A549 (cell line): Measurements from ENCODE around the gene C19orf53. TPM values are rescaled to one million over a fixed set of nuclear protein-coding genes. Genes with fewer than 3 reads are reported as not detected.

Experiments
- ATAC-seq, 2 experiments: fragments of 200-7000 bp in 1 of 2; fragments of >200 bp in 1 of 2; cut with Nextera tagmentation in 1 of 2; cut with Tn5 transposase in 1 of 2; 3 replicates each; pipeline versions ENCODE4 v1.8.0 to v1.9.1; 2018 to 2020; ENCODE audit warnings: mild to moderate bottlenecking in 1 of 2, moderate library complexity in 1 of 2
- CTCF ChIA-PET: fragments of 300-600 bp; sonication (Branson Sonifier 250); formaldehyde crosslinking; extraction: SDS; loops from one replicate; lab custom pipeline; 2021; ENCODE audit warnings: antibody characterized with exemption, inconsistent platforms; lab: Yijun Ruan, JAX
- POLR2A ChIA-PET: fragments of 350-600 bp; formaldehyde crosslinking; extraction: SDS; loops from one replicate; lab custom pipeline; 2021; ENCODE audit warnings: antibody characterized with exemption, inconsistent platforms; lab: Yijun Ruan, JAX
- DNase-seq, 2 experiments: peaks; one replicate each; pipeline versions ENCODE4 v3.0.0 to v3.0.0-alpha.2; 2011 to 2016; ENCODE audit warnings: low read depth in 1 of 2, low spot score in 1 of 2
- FAIRE-seq: peaks from 2 replicates; lab custom pipeline; 2011; peaks lifted over from hg19 to GRCh38; lab: Jason Lieb, UNC
- H3K27ac ChIP-seq, 2 experiments: fragments of >200 bp; sonication (Bioruptor Twin); formaldehyde crosslinking; 3 replicates each; pipeline ENCODE4 v1.5.1; 2016 to 2017
- H3K4me1 ChIP-seq: fragments of >200 bp; sonication (Bioruptor Twin); formaldehyde crosslinking; 3 replicates; pipeline ENCODE4 v1.6.1; 2016
- H3K4me2 ChIP-seq: fragments of >200 bp; sonication (Bioruptor Twin); formaldehyde crosslinking; 3 replicates; pipeline ENCODE4 v1.6.1; 2016
- H3K4me3 ChIP-seq: fragments of >200 bp; sonication (Bioruptor Twin); formaldehyde crosslinking; 3 replicates; pipeline ENCODE4 v1.5.1; 2016
- H3K9me3 ChIP-seq: fragments of >200 bp; sonication (Bioruptor Twin); formaldehyde crosslinking; 3 replicates; pipeline ENCODE4 v1.6.1; 2016
- ATOH8 ChIP-seq: fragments of 250-450 bp; sonication (Bioruptor Pico); IDR thresholded peaks from 2 replicates; pipeline ENCODE4 v1.5.0; 2020; ENCODE audit warnings: low read depth, mild to moderate bottlenecking, moderate library complexity
- CBX2 ChIP-seq: fragments of 200-600 bp; sonication (generic); IDR thresholded peaks from 2 replicates; pipeline ENCODE4 v1.6.1; 2016; ENCODE audit warnings: low read depth, mild to moderate bottlenecking, borderline replicate concordance
- CHD2 ChIP-seq: fragments of 150-350 bp; IDR thresholded peaks from 2 replicates; pipeline ENCODE4 v1.6.1; 2014; ENCODE audit warnings: low read length; ENCODE audit not compliant: partially characterized antibody
- EHMT2 ChIP-seq: fragments of 200-600 bp; sonication (generic); IDR thresholded peaks from 2 replicates; pipeline ENCODE4 v1.6.1; 2016; ENCODE audit warnings: antibody characterized with exemption, low read depth, mild to moderate bottlenecking, moderate library complexity
- ELK1 ChIP-seq: fragments of 150-350 bp; IDR thresholded peaks from 2 replicates; pipeline ENCODE4 v1.6.1; 2014; ENCODE audit warnings: low read depth, mild to moderate bottlenecking, low read length
- ESRRA ChIP-seq: fragments of 150-350 bp; IDR thresholded peaks from 2 replicates; pipeline ENCODE4 v1.6.1; 2014; ENCODE audit warnings: mild to moderate bottlenecking, low read length, borderline replicate concordance
- FOSB ChIP-seq: fragments of 250-450 bp; sonication (Bioruptor Pico); IDR thresholded peaks from 2 replicates; pipeline ENCODE4 v1.5.0; 2020; ENCODE audit warnings: mild to moderate bottlenecking, moderate library complexity
- GATA3 ChIP-seq: IDR thresholded peaks from 2 replicates; pipeline ENCODE4 v1.6.1; 2012; ENCODE audit warnings: borderline replicate concordance
- HEYL ChIP-seq: fragments of 250-450 bp; sonication (Bioruptor Pico); IDR thresholded peaks from 2 replicates; pipeline ENCODE4 v1.8.0; 2021; ENCODE audit warnings: mild to moderate bottlenecking, moderate library complexity
- HMGXB4 ChIP-seq: fragments of 250-450 bp; sonication (Bioruptor Pico); IDR thresholded peaks from 2 replicates; pipeline ENCODE4 v1.5.0; 2021; ENCODE audit warnings: mild to moderate bottlenecking, moderate library complexity, borderline replicate concordance
- JUN ChIP-seq, 2 experiments: fragments of >200 bp; sonication (Bioruptor Twin); formaldehyde crosslinking; IDR thresholded peaks; 2 replicates in 1 of 2; 3 replicates in 1 of 2; pipeline ENCODE4 v1.6.1; 2016 to 2017
- KDM1A ChIP-seq: fragments of 200-600 bp; sonication (generic); IDR thresholded peaks from 2 replicates; pipeline ENCODE4 v1.6.1; 2016; ENCODE audit warnings: low read depth, mild to moderate bottlenecking
- MAFK ChIP-seq: fragments of 450-650 bp; IDR thresholded peaks from 2 replicates; pipeline ENCODE4 v1.6.1; 2014; ENCODE audit not compliant: partially characterized antibody
- NFE2L2 ChIP-seq: fragments of 150-350 bp; conservative IDR thresholded peaks from 2 replicates; pipeline ENCODE4 v1.6.1; 2014; ENCODE audit warnings: low read length
- PHF8 ChIP-seq: fragments of 200-600 bp; sonication (generic); IDR thresholded peaks from 2 replicates; pipeline ENCODE4 v1.6.1; 2016; ENCODE audit warnings: low read depth, mild to moderate bottlenecking, antibody characterized with exemption, moderate library complexity, borderline replicate concordance
- POLR2A ChIP-seq: IDR thresholded peaks from 2 replicates; pipeline ENCODE4 v1.6.1; 2012; ENCODE audit warnings: mild to moderate bottlenecking, low read length
- POLR2AphosphoS2 ChIP-seq: conservative IDR thresholded peaks from 2 replicates; pipeline ENCODE4 v1.6.1; 2012; ENCODE audit warnings: low read length, improper control_type of control experiment, inconsistent platforms
- RAD21 ChIP-seq, 2 experiments: fragments of >200 bp in 1 of 2; sonication (Bioruptor Twin) in 1 of 2; formaldehyde crosslinking in 1 of 2; IDR thresholded peaks in 1 of 2; conservative IDR thresholded peaks in 1 of 2; 2 replicates in 1 of 2; 3 replicates in 1 of 2; pipeline ENCODE4 v1.6.1; 2012 to 2018; ENCODE audit warnings: inconsistent platforms in 1 of 2
- RARB ChIP-seq: fragments of 250-450 bp; sonication (Bioruptor Pico); IDR thresholded peaks from 2 replicates; pipeline ENCODE4 v1.8.0; 2021; ENCODE audit warnings: mild to moderate bottlenecking, moderate library complexity
- RCOR1 ChIP-seq: fragments of 150-350 bp; IDR thresholded peaks from 2 replicates; pipeline ENCODE4 v1.6.1; 2014; ENCODE audit warnings: antibody characterized with exemption, low read length, low read depth
- SREBF2 ChIP-seq: fragments of 450-650 bp; IDR thresholded peaks from 2 replicates; pipeline ENCODE4 v1.6.1; 2014; ENCODE audit warnings: mild to moderate bottlenecking, moderate library complexity
- ZSCAN20 ChIP-seq: fragments of 250-450 bp; sonication (Bioruptor Pico); IDR thresholded peaks from 2 replicates; pipeline ENCODE4 v1.8.0; 2022; ENCODE audit warnings: mild to moderate bottlenecking, moderate library complexity
- WGBS: methylation state at CpG from one replicate; pipeline ENCODE4 v1.1.6; 2017; ENCODE audit errors: missing lambda C conversion rate; 5-methylcytosine and 5-hydroxymethylcytosine counted together
- polyA plus RNA-seq, 4 experiments: library from polyadenylated mRNA; depleted of rRNA in 3 of 4; stranded (reverse); fragments of >200 nt; fragmentation: RNase III in 1 of 4; extraction: RNeasy Plus Mini Kit Qiagen cat#74134 plus additional on column Dnase treatment in 1 of 4; gene quantifications; 2 replicates in 3 of 4; 3 replicates in 1 of 4; pipeline ENCODE4 v1.2.3, GENCODE V29; 2011 to 2017
- TF ChIP-seq, protein P1 (sequence below): IDR thresholded peaks from 2 replicates; pipeline ENCODE4 v1.6.1; 2012; ENCODE audit warnings: low read depth, borderline replicate concordance
- TF ChIP-seq, protein P2 (sequence below): fragments of 450-650 bp; IDR thresholded peaks from 2 replicates; pipeline ENCODE4 v1.6.1; 2014; ENCODE audit warnings: antibody characterized with exemption
- TF ChIP-seq, protein P3 (sequence below): IDR thresholded peaks from 2 replicates; pipeline ENCODE4 v1.6.1; 2012

C19orf53 gene
- polyA plus RNA-seq, 2 of the 4 experiments (the other 2 are of a cell fraction) = 105 to 143 TPM

DNA sequence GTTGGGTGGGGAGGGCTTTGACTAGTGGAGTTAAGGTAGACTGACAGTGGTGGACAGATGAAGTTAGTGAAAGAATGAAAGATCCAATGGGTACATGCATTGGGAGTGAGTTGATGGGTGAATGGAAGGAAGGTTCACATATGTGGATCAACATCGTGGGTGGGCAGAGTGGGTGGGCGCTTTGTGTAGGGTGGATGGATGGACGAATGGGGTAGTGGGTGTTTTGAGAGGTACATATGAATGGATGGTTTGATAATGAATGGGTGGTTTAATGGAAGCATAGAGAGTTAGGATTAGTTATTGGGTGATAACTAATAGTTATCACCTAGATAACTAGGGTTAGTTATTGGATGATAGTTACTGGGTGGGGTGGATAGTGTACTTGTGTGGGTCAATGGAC is 32.5 kb downstream of the C19orf53 start:
- H3K4me3 ChIP-seq = no peak overlapping the region
- no peak overlapping the region for H3K4me2 ChIP-seq
- TF ChIP-seq MAFK (no peak), ATOH8 (CRISPR knock-in tag) (no peak), EHMT2 (no peak), KDM1A (no peak), RCOR1 (no peak), ESRRA (no peak), PHF8 (no peak), GATA3 (no peak), RAD21 (conservative IDR thresholded peaks at IDR 0.05 in 1 of 2, IDR thresholded peaks at IDR 0.05 in 1 of 2) (no peak), HEYL (CRISPR knock-in tag) (no peak), JUN (IDR thresholded peaks at IDR 0.05) (no peak), POLR2A (no peak), FOSB (CRISPR knock-in tag) (no peak), RARB (CRISPR knock-in tag) (no peak), POLR2AphosphoS2 (no peak)
- TF ChIP-seq, protein P1, sequence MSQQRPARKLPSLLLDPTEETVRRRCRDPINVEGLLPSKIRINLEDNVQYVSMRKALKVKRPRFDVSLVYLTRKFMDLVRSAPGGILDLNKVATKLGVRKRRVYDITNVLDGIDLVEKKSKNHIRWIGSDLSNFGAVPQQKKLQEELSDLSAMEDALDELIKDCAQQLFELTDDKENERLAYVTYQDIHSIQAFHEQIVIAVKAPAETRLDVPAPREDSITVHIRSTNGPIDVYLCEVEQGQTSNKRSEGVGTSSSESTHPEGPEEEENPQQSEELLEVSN = no peak
- TF ChIP-seq, protein P2, sequence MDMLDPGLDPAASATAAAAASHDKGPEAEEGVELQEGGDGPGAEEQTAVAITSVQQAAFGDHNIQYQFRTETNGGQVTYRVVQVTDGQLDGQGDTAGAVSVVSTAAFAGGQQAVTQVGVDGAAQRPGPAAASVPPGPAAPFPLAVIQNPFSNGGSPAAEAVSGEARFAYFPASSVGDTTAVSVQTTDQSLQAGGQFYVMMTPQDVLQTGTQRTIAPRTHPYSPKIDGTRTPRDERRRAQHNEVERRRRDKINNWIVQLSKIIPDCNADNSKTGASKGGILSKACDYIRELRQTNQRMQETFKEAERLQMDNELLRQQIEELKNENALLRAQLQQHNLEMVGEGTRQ = no peak
- no peaks in the 10 kb centered on the region for H3K4me1 ChIP-seq
- DNase-seq = no peak
- ATAC-seq = no peak
- ChIA-PET POLR2A (no interaction called here), CTCF (interaction anchor here (1.0 to 2.7 kb wide), 2 partner anchors 9 to 330 kb away, joined by 3 to 9 read pairs; partner anchors contain the start of gene ASF1B)
- H3K9me3 ChIP-seq = no peaks in the 10 kb centered on the region
- no peak overlapping the region for H3K27ac ChIP-seq
- 91% methylated on average over 3 of the region's 3 CpGs for whole genome bisulfite sequencing
- FAIRE-seq = no peak

DNA sequence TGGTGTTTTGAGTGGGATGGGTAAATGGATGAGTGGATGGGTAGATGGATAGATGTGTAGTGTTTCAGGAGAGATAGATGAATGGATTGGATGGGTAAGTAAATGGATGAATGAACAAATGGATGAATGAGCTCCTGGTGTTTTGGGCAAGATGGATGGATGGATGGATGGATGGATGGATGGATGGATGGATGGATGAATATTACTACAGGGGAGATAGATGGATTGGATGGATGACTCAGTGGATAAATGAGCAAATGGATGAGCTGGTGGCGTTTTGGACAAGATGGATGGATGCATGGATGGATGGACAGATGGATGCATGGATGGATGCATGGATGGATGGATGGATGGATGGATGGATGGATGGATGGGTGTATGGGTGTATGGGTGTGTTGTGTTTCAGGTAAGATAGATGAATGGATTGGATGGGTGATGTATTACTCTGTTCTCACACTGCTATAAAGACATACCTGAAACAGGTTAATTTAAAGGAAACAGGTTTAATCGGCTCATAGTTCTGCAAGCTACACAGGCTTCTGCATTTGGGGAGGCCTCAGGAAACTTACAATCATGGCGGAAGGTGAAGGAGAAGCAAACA is 33.3 kb downstream of the C19orf53 start:
- no peaks in the 10 kb centered on the region for H3K9me3 ChIP-seq

More for the DNA sequence above, 33.3 kb downstream of the C19orf53 start:
- Histone ChIP-seq H3K27ac (no peak overlapping the region), H3K4me3 (no peak overlapping the region), H3K4me2 (no peak overlapping the region), H3K4me1 (no peaks in the 10 kb centered on the region)
- ChIA-PET CTCF (interaction anchor here (2.7 kb wide), 1 partner anchor 10 kb away, joined by 9 read pairs; no protein-coding TSS in a partner anchor), POLR2A (interaction anchor here (0.7 kb wide), 1 partner anchor 329 kb away, joined by 4 read pairs; no protein-coding TSS in a partner anchor)
- ATAC-seq (no peak), DNase-seq (no peak), FAIRE-seq (no peak)
- WGBS = 97% methylated on average over 3 of the region's 3 CpGs
- TF ChIP-seq, protein P3, sequence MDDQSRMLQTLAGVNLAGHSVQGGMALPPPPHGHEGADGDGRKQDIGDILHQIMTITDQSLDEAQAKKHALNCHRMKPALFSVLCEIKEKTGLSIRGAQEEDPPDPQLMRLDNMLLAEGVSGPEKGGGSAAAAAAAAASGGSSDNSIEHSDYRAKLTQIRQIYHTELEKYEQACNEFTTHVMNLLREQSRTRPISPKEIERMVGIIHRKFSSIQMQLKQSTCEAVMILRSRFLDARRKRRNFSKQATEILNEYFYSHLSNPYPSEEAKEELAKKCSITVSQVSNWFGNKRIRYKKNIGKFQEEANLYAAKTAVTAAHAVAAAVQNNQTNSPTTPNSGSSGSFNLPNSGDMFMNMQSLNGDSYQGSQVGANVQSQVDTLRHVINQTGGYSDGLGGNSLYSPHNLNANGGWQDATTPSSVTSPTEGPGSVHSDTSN = no peak
- no peak for TF ChIP-seq CBX2
- no peak for TF ChIP-seq CHD2
- TF ChIP-seq SREBF2 = no peak
- TF ChIP-seq ELK1 = no peak
- TF ChIP-seq POLR2AphosphoS2 = no peak
- no peak for TF ChIP-seq ZSCAN20 (CRISPR knock-in tag)
- TF ChIP-seq NFE2L2 = no peak
- TF ChIP-seq, protein P1 = no peak
- no peak for TF ChIP-seq PHF8
- no peak for TF ChIP-seq EHMT2
- TF ChIP-seq HMGXB4 (CRISPR knock-in tag) = no peak
